A673 (cell line): Measurements from ENCODE around the gene ITPRIPL2.

ENCODE experiments used
- CTCF ChIP-seq: fragments of 300-800, 200-600 bp; sonication (generic); conservative IDR thresholded peaks from 2 replicates; pipeline ENCODE4 v1.5.1; 2017; ENCODE audit warnings: low read depth, mild to moderate bottlenecking, antibody characterized with exemption, low read length, moderate library complexity, mixed read lengths
- EZH2 ChIP-seq: fragments of 200-600 bp; sonication (generic); IDR thresholded peaks from 2 replicates; pipeline ENCODE4 v1.6.1; 2017; ENCODE audit warnings: borderline replicate concordance, low read depth, mild to moderate bottlenecking, mixed read lengths, antibody characterized with exemption, low read length; ENCODE audit not compliant: poor library complexity, severe bottlenecking

- TF ChIP-seq CTCF (no peak), EZH2 (no peak)
Measured at GRCh38 chr16:19170043-19170655, 56.4 kb downstream of the ITPRIPL2 start.
